WTC11 (cell line): ENCODE data around the gene MRPL44.

ENCODE experiments used
- ARID4B ChIP-seq: sonication (generic); formaldehyde crosslinking; IDR thresholded peaks from 2 replicates; pipeline ENCODE4 v1.8.0; 2023; ENCODE audit warnings: missing genetic modification reagents, mild to moderate bottlenecking, borderline replicate concordance
- CTCF ChIP-seq: fragments of 200-600 bp; IDR thresholded peaks from 2 replicates; pipeline ENCODE4 v1.8.0; 2022; ENCODE audit warnings: antibody characterized with exemption
- FOXJ3 ChIP-seq: sonication (generic); formaldehyde crosslinking; IDR thresholded peaks from 2 replicates; pipeline ENCODE4 v1.9.0; 2021; ENCODE audit warnings: missing genetic modification reagents, mild to moderate bottlenecking, borderline replicate concordance
- FOXP1 ChIP-seq: sonication (generic); formaldehyde crosslinking; IDR thresholded peaks from 2 replicates; pipeline ENCODE4 v1.8.0; 2022; ENCODE audit warnings: missing genetic modification reagents, mild to moderate bottlenecking, moderate library complexity, borderline replicate concordance
- NFYB ChIP-seq: sonication (generic); formaldehyde crosslinking; conservative IDR thresholded peaks from 2 replicates; pipeline ENCODE4 v1.8.0; 2022; ENCODE audit warnings: low read depth, missing genetic modification reagents
- SMAD3 ChIP-seq: sonication (generic); formaldehyde crosslinking; IDR thresholded peaks from 2 replicates; pipeline ENCODE4 v1.8.0; 2022; ENCODE audit warnings: missing genetic modification reagents, mild to moderate bottlenecking, borderline replicate concordance
- TEAD1 ChIP-seq: sonication (generic); formaldehyde crosslinking; IDR thresholded peaks from 2 replicates; pipeline ENCODE4 v1.8.0; 2022; ENCODE audit warnings: mild to moderate bottlenecking, missing genetic modification reagents
- TEAD4 ChIP-seq: sonication (generic); formaldehyde crosslinking; IDR thresholded peaks from 2 replicates; pipeline ENCODE4 v1.8.0; 2022; ENCODE audit warnings: mild to moderate bottlenecking, missing genetic modification reagents
- ZNF281 ChIP-seq: sonication (generic); formaldehyde crosslinking; IDR thresholded peaks from 2 replicates; pipeline ENCODE4 v1.8.0; 2023; ENCODE audit warnings: mild to moderate bottlenecking, missing genetic modification reagents
- ZNF512 ChIP-seq: sonication (generic); formaldehyde crosslinking; IDR thresholded peaks from 2 replicates; pipeline ENCODE4 v1.8.1; 2022; ENCODE audit warnings: missing genetic modification reagents, borderline replicate concordance

GRCh38 chr2:223925106-223925505 is 32.2 kb upstream of the MRPL44 start:
- TF ChIP-seq CTCF (no peak), ARID4B (CRISPR knock-in tag) (no peak), TEAD4 (CRISPR knock-in tag) (no peak), NFYB (no peak), ZNF512 (no peak), FOXJ3 (CRISPR knock-in tag) (no peak), FOXP1 (CRISPR knock-in tag) (no peak), SMAD3 (CRISPR knock-in tag) (no peak), TEAD1 (no peak), ZNF281 (no peak)
